ENCODE measurements around the gene RNF220.
"Not testable (repeated sequence)": the region's sequence is repeated elsewhere in the genome, so short reads cannot be mapped to it uniquely, and the experiment has no call there.

- not testable (repeated sequence) for TF ChIP-seq CTCF, POLR2A (IDR thresholded peaks at IDR 0.05)
Observed at GRCh38 chr1:44699375-44699774, 294.3 kb downstream of the RNF220 start.
